IPS-18c (cell line): Measurements from ENCODE around the gene SFTA2.
"Not testable (repeated sequence)": the region's sequence is repeated elsewhere in the genome, so short reads cannot be mapped to it uniquely, and the experiment has no call there.

ENCODE experiments used
- H3K4me3 ChIP-seq: 2 replicates; pipeline ENCODE4 v1.7.0; 2013; ENCODE audit warnings: low read depth, mild to moderate bottlenecking, low read length, moderate library complexity; ENCODE audit not compliant: insufficient read depth
- H3K9me3 ChIP-seq: one replicate; pipeline ENCODE4 v1.6.1; 2013; ENCODE audit warnings: mild to moderate bottlenecking, low read length, moderate library complexity; ENCODE audit not compliant: control insufficient read depth, insufficient read depth

The SFTA2 gene

GRCh38 chr6:30951907-30952469, 20.0 kb upstream of the SFTA2 start:
- H3K4me3 ChIP-seq = no peak overlapping the region
- H3K9me3 ChIP-seq = no peaks in the 10 kb centered on the region

GRCh38 chr6:30948811-30949210, 16.8 kb upstream of the SFTA2 start:
- no peaks in the 10 kb centered on the region for H3K9me3 ChIP-seq
- H3K4me3 ChIP-seq = no peak overlapping the region

GRCh38 chr6:30947231-30947630, 15.3 kb upstream of the SFTA2 start:
- no peak overlapping the region for H3K4me3 ChIP-seq
- H3K9me3 ChIP-seq = no peaks in the 10 kb centered on the region

- no peaks in the 10 kb centered on the region for H3K9me3 ChIP-seq
- H3K4me3 ChIP-seq = no peak overlapping the region
Measured at GRCh38 chr6:30945281-30945680, 13.3 kb upstream of the SFTA2 start.

DNA sequence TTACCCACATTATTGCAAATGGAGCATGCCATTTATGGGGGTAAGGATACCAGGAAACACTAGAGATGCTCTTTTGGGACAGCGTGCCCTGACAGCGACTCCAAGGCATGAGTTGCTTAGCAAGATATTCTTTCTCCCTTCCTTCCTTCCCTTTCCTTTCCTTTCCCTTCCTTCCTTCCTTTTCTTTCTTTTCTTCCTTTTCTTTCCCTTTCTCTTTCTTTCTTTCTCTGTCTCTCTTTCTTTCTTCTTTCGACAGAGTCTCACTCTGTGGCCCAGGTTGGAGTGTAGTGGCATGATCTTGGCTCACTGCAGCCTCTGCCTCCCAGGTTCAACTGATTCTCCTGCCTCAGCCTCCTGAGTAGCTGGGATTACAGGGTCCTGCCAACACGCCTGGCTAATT, 12.1 kb upstream of the SFTA2 start:
- H3K4me3 ChIP-seq = no peak overlapping the region

GRCh38 chr6:30942338-30943060, 10.5 kb upstream of the SFTA2 start:
- Histone ChIP-seq H3K4me3 (no peak overlapping the region), H3K9me3 (no peaks in the 10 kb centered on the region)

More for the DNA sequence above, 12.1 kb upstream of the SFTA2 start:
- H3K9me3 ChIP-seq = no peaks in the 10 kb centered on the region

- Histone ChIP-seq H3K4me3 (no peak within 1 kb of the TSS), H3K9me3 (no peaks in the 10 kb centered on the region)
Measured at GRCh38 chr6:30940361-30940986, 8.5 kb upstream of the SFTA2 start, which contains the start of gene MUCL3. Gene MUCL3, plus strand, starts transcription at chr6:30940973. Its CDS starts 27 bp downstream, at chr6:30941000.

DNA sequence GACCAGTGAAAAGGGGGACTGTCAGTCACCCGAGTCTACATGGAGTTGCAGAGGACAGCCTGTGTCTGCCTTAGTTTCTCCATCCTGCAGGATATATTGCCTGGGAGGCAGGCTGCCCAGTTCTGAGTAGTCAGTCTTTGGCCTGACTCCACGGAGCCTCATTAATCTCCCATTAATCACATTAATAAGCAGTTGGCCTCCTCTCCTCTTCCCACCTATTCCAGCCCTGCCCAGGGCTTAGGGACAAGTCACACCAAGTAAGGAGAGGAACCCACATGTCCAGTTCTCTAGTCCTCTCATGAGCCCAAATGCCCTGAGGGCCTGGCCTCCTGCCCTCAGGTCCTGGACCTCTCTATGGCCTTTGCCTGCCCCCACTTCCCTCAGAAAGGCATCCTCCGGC, 7.5 kb upstream of the SFTA2 start:
- Histone ChIP-seq H3K4me3 (no peak overlapping the region), H3K9me3 (no peaks in the 10 kb centered on the region)

- Histone ChIP-seq H3K9me3 (no peaks in the 10 kb centered on the region), H3K4me3 (no peak overlapping the region)
Measured at GRCh38 chr6:30938730-30939129, 6.8 kb upstream of the SFTA2 start.

DNA sequence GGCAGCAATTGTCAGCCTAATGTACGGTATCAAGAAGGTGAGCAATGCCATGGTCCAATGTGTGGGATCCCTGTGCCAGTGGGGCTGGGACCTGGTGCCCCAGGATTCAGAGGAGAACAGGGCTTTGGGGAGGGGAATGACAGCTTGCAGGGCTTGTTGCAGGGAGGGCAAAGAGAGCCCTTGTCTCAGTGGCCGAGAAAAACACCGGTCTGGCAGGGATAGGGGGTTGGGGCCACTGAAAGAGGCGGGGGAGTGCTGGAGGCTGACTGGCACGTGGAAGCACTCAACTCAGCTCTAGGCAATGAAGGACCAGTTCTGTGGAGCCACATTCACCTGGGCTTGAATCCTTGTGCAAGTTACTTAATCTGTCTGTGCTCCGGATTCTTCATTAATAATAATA, 5.3 kb upstream of the SFTA2 start:
- no peaks in the 10 kb centered on the region for H3K9me3 ChIP-seq

DNA sequence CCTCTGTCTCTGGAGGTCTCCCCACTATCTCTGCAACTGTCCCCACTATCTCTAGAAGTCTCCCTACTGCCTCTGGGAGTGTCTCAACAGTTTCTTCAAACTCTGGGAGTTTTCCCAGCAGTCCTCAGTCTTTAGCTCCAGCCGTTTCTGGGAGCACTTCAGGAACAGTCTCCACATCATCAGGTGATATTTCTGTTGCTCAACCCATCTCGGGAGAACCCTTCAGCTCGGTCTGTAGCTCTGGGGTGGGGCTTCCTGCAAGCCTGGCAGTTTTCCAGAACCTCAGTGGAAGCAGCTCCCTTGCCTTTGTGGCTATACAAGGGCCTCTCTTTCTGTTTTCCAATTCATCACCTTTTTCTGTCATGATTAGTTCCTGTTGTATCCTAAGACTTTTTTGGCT, 3.0 kb upstream of the SFTA2 start:
- Histone ChIP-seq H3K9me3 (no peaks in the 10 kb centered on the region), H3K4me3 (no peak overlapping the region)

More for the DNA sequence above, 5.3 kb upstream of the SFTA2 start:
- H3K4me3 ChIP-seq = no peak overlapping the region

GRCh38 chr6:30932665-30933365, 845 bp upstream of the SFTA2 start:
- Histone ChIP-seq H3K4me3 (no peak overlapping the region), H3K9me3 (no peaks in the 10 kb centered on the region)

- Histone ChIP-seq H3K4me3 (no peak overlapping the region), H3K9me3 (peaks cover 2% of the 10 kb centered on the region)
Measured at GRCh38 chr6:30931272-30931671, 698 bp downstream of the SFTA2 start.

- Histone ChIP-seq H3K4me3 (no peak overlapping the region), H3K9me3 (peaks cover 2% of the 10 kb centered on the region)
Measured at GRCh38 chr6:30930506-30930905, 1.5 kb downstream of the SFTA2 start.

- H3K4me3 ChIP-seq = no peak overlapping the region
- H3K9me3 ChIP-seq = peaks cover 2% of the 10 kb centered on the region
Measured at GRCh38 chr6:30928677-30929076, 3.3 kb downstream of the SFTA2 start.

- not testable (repeated sequence) for H3K9me3 ChIP-seq, H3K4me3 ChIP-seq
Measured at GRCh38 chr6:30927080-30927479, 4.9 kb downstream of the SFTA2 start.

- H3K4me3 ChIP-seq = no peak overlapping the region
- peaks cover 2% of the 10 kb centered on the region for H3K9me3 ChIP-seq
Measured at GRCh38 chr6:30926644-30927043, 5.3 kb downstream of the SFTA2 start.
